ENCODE measurements around the gene MON2.

Gene MON2

GRCh38 chr12:62605981-62606380 is 139.4 kb downstream of the MON2 start:
- DNase-seq = no peak

GRCh38 chr12:62606654-62607053 is 140.0 kb downstream of the MON2 start:
- DNase-seq = no peak

- no peak for DNase-seq
Measured at GRCh38 chr12:62613081-62613480, 146.5 kb downstream of the MON2 start.

- DNase-seq = no peak
Measured at GRCh38 chr12:62618319-62618718, 151.7 kb downstream of the MON2 start.

GRCh38 chr12:62618930-62619329 is 152.3 kb downstream of the MON2 start:
- DNase-seq = no peak

GRCh38 chr12:62621101-62621638 is 154.5 kb downstream of the MON2 start:
- DNase-seq = no peak

- no peak for DNase-seq
Measured at GRCh38 chr12:62622177-62622576, 155.6 kb downstream of the MON2 start.

- no peak for DNase-seq
Measured at GRCh38 chr12:62625228-62625627, 158.6 kb downstream of the MON2 start.

- no peak for DNase-seq
Measured at GRCh38 chr12:62627181-62627580, 160.6 kb downstream of the MON2 start.

GRCh38 chr12:62629413-62629812 is 162.8 kb downstream of the MON2 start:
- no peak for DNase-seq

- no peak for DNase-seq
Measured at GRCh38 chr12:62629971-62630739, 163.5 kb downstream of the MON2 start.

- peak in 45 of 56 donors; percentile 9 to 74 (median 39) for DNase-seq
Measured at GRCh38 chr12:62631471-62632410, 165.1 kb downstream of the MON2 start.

- peak in 35 of 56 donors; percentile 4 to 63 (median 23) for DNase-seq
Measured at GRCh38 chr12:62632411-62632918, 165.8 kb downstream of the MON2 start.

GRCh38 chr12:62635649-62636048 is 169.0 kb downstream of the MON2 start:
- DNase-seq = no peak

- no peak for DNase-seq
Measured at GRCh38 chr12:62637679-62638078, 171.1 kb downstream of the MON2 start.

GRCh38 chr12:62640910-62641448 is 174.4 kb downstream of the MON2 start:
- no peak for DNase-seq

- DNase-seq = no peak
Measured at GRCh38 chr12:62642486-62642885, 175.9 kb downstream of the MON2 start.

- no peak for DNase-seq
Measured at GRCh38 chr12:62643486-62643885, 176.9 kb downstream of the MON2 start.

- no peak for DNase-seq
Measured at GRCh38 chr12:62646566-62646965, 179.9 kb downstream of the MON2 start.

- peak in 37 of 56 donors; percentile 2 to 74 (median 25) for DNase-seq
Measured at GRCh38 chr12:62647586-62647985, 181.0 kb downstream of the MON2 start.

GRCh38 chr12:62649412-62650138 is 182.9 kb downstream of the MON2 start:
- DNase-seq = no peak
